M059J (cell line): ENCODE results near the gene CHKA. TPM values are rescaled to one million over a fixed set of nuclear protein-coding genes. Genes with fewer than 3 reads are reported as not detected.
A peak's percentile ranks its signal among the peaks of the same experiment; 100 is the strongest.

Source experiments
- DNase-seq: peaks from one replicate; pipeline ENCODE4 v3.0.0-alpha.2; 2012; ENCODE audit warnings: low read depth
- total RNA-seq: library from RNA; depleted of rRNA; stranded (reverse); fragments of >200 nt; shearing (Covaris generic); gene quantifications from 2 replicates; pipeline ENCODE4 v1.2.3, GENCODE V29; 2014

The CHKA gene
- total RNA-seq, 1 experiment from 2014 or later: 13.7 TPM

DNA sequence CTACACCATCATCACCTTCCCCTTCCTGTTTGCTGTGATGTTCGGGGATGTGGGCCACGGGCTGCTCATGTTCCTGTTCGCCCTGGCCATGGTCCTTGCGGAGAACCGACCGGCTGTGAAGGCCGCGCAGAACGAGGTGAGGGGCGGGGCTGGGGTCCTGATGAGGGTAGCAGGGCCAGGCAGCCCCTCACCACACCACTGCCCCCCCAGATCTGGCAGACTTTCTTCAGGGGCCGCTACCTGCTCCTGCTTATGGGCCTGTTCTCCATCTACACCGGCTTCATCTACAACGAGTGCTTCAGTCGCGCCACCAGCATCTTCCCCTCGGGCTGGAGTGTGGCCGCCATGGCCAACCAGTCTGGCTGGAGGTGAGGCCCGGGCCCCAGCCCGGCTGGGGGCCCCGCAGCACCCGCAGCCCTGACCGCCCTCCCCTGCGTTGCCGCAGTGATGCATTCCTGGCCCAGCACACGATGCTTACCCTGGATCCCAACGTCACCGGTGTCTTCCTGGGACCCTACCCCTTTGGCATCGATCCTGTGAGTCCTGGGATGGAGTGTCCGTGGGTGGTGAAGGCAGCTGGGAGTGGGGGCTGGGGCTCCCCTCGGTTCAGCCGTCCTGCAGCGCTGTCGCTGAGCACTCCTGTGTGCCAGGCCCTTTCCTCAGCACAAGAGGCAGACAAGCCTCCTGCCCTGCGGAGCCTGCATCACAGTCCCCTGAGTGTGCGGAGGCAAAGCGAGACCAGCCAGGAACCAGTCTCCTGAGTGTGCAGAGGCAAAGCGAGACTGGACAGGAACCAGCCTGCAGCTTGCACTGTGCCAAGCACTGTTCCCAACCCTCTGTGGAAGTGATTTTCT lies 73.5 kb downstream of the CHKA start:
- no peak for DNase-seq

DNA sequence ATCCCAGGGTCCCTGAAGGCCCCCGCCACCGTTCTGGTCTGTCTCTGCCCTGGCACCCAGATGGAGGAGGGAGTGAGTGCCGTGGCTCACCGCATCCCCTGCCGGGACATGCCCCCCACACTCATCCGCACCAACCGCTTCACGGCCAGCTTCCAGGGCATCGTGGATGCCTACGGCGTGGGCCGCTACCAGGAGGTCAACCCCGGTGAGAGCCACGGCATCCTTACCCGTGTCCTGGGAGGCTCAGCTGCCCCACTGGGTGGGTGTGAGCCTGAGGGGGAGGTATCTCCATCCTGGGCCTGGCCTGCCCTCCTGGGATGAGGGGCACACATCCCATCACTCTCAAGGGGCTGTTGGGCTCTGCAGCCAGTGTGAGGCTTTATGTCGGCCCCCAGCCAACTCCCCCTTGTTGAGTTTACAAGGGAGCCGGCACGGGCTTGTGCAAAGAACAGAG lies 76.3 kb downstream of the CHKA start:
- DNase-seq: no peak

DNA sequence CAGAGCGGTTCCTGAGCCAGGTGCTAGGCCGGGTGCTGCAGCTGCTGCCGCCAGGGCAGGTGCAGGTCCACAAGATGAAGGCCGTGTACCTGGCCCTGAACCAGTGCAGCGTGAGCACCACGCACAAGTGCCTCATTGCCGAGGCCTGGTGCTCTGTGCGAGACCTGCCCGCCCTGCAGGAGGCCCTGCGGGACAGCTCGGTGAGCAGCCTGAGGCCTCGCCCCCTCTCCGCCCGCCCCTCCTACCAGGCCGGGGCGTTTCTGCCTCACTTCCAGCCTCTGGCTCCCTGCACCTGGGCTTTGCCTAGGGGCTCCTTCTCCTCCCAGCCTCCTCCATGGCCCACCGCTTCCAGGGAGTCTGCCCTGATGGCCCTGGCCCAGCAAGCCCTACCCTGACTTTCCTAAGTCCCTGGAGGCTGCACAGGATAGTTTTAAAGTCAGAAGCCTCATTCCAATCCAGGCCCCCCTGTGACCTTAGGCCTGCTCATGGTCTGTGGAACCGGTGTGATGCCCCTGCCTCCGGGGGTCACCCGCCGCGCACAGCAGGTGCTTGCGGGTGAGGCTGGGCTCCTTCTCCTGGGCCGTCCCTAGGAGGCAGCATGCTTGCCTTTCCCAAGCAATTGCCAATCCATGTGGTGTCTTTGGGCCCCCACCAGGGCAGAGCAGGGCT lies 76.9 kb downstream of the CHKA start:
- no peak for DNase-seq

DNA sequence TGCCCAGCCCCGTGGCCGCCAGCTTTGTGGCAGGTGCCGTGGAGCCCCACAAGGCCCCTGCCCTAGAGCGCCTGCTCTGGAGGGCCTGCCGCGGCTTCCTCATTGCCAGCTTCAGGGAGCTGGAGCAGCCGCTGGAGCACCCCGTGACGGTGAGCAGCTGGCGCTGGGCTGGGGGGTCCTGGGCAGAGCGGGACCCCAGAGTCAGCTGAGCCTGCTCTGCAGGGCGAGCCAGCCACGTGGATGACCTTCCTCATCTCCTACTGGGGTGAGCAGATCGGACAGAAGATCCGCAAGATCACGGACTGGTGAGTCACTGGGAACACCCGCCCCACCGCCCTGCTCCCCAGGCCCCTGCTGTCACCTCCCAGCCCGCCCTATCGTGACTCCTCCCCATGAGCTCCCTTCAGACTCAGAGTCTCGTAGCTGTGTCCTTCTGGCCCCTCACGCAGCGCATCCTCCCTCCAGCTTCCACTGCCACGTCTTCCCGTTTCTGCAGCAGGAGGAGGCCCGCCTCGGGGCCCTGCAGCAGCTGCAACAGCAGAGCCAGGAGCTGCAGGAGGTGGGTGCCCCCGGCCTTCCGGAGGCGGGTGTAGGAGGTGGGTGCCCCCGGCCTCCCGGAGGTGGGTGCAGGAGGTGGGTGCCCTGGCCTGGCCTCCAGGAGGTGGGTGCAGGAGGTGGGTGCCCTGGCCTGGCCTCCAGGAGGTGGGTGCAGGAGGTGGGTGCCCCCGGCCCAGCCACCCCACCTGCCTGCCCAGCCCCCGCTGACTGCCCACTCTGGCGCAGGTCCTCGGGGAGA lies 77.6 kb downstream of the CHKA start:
- DNase-seq: peak; percentile 24

DNA sequence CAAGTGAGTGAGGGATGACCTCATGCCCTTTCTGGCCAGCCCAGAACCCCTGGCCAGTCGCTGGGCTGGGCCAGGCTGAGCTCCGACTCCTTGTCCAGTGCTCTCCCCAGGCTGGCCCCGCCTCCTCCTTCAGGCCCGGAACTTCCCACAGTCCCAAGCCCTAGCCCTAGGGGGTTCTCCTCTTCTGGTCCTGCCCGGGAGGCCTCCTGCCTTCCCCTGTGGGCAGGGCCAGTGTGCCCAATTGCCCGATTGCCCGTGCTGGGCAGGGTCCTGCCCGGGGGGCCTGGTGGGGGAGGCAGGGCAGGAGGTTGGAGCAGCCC lies 78.2 kb downstream of the CHKA start:
- no peak for DNase-seq

DNA sequence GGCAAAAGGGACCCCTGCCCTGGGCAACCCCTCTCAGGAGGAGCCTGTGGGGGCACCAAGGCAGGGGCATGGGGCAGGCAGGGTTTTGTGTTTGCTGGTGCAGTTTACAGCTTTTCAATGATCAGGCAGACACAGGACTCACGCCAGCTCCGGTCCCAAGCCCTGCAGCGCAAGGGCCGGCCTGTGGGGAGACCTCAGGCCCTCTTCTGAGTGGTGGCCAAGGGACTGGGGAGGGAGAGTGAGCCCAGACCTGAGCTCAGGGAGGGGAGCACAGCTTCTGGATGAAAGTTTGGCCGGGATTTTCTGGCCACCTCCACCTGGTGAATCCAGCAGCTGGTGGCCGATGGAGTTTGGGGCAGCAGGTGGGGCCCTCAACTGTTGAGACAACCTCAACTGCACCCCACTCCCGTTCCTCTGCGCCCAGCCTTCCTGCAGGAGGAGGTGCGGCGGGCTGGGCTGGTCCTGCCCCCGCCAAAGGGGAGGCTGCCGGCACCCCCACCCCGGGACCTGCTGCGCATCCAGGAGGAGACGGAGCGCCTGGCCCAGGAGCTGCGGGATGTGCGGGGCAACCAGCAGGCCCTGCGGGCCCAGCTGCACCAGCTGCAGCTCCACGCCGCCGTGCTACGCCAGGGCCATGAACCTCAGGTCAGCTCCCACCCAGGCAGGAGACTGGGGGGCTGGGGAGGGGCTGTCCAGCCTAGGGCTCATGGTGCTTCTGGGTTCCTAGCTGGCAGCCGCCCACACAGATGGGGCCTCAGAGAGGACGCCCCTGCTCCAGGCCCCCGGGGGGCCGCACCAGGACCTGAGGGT lies 78.8 kb downstream of the CHKA start:
- no peak for DNase-seq

DNA sequence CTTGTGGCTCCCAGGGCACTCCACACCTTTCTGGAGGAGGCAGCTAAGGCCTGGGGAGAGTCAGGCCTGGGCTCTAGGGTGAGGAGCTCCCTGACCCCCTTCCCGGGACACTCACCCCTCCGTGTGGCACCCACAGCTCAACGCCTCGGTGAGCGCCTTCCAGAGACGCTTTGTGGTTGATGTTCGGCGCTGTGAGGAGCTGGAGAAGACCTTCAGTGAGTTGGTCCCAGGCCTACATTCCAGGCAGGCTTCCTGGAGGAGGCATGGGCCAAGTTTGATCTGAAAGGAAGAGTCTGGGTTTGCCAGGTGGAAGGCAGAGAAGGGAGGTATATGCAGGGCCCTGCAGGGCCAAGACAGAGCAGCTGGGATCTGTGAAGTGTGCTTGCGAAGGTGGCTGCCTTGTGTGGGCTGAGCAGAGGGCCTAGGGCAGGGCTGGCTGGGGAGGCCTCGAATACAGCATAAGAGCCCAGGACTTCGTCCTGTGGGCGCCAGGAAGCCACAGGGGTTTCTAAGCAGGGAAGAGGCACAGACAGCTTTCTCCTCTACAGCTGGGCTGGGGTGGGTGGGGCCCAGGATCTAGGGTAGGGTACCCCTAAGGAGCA lies 79.5 kb downstream of the CHKA start:
- no peak for DNase-seq

DNA sequence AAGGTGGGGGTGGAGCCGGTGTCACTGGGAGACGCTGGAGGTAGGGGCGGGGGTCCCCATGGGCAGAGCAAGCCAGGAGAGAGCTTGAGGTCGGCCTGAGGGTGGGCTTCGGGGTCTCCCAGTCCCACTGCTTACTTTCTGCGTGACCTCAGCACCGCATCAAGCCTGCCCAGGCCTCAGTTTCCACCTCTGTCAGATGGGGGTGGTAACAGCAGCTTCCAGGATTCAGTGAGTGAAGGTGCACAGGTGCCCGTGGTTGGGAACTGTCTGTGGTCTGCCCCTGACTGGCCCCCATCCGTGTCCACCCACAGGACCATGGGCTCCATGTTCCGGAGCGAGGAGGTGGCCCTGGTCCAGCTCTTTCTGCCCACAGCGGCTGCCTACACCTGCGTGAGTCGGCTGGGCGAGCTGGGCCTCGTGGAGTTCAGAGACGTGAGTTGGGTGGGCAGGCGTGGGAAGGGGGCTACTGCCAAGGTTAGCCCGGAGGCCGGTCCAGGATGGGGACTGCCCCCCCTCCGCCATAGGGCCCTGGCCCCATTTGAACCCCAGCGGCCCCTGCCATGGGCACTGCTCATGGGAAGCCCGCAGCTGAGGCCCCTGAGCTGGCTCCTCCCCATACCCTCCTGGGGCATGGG lies 80.1 kb downstream of the CHKA start:
- DNase-seq: no peak

DNA sequence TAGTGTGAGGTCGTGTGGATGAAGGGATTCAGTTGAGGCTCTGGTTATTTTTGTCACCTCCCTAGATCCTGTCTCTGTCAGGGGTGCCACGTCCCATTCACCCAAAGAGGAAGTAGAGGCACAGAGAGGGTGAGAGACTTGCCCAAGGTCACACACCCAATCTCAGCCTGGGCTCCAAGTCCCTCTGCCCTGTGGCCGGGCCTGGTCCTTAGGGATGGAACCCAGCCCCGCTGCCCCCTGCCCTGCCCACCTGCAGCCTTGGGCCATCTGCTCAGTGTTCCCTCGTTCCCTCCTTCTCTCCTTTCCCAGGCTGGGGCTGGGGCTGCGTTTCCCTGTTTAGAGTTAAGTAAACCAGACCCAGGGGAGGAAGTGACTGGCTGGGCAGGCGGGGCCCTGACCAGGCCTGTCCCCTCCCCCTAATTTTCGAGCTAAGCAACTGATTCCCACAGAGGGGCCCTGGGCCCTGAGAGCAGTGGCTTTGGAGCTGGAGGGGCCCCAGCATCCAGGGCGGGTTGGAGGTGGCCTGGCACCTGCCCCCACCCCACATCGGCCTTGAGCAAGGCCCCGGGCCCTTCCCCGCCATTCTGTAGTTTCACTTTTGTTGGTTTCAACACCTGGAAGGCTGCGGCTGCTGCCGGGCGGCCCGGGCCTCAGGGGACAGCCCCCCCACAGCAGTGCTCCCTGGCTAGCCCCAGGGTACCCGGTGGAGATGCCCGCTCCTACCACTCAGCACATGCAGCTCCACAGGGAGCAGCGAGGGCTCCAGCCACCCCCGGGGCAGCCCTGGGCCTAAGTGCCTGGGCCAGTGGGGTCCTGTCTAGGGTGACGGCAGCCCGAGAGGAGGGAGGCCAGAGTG lies 80.9 kb downstream of the CHKA start:
- DNase-seq: no peak

DNA sequence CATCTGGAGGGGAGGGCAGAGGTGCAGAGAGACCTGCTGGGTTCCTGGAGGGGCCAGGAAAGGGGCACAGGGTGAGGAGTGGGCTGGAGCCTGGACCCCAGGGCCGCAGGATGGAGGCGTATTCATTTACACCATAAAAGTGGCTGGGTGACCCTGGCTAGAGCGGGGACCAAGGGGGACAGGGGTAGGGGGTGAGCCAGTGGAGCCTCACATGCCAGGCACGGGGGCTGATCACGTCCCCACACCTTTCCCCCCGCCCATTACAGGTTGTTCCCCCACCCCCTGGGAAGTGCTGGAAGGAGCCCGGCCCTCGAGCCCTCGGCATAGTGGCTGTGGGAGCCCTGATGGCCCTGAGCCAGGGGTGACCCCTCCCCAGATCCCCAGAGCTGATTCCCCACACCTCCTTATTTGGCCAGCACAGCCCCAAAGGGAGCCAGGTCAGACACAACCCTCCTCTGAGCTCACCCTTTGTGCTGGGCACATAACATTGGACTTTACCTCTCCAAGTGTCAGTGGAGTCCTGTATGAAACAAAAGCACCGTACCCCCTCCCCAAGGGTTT lies 81.6 kb downstream of the CHKA start:
- no peak for DNase-seq

DNA sequence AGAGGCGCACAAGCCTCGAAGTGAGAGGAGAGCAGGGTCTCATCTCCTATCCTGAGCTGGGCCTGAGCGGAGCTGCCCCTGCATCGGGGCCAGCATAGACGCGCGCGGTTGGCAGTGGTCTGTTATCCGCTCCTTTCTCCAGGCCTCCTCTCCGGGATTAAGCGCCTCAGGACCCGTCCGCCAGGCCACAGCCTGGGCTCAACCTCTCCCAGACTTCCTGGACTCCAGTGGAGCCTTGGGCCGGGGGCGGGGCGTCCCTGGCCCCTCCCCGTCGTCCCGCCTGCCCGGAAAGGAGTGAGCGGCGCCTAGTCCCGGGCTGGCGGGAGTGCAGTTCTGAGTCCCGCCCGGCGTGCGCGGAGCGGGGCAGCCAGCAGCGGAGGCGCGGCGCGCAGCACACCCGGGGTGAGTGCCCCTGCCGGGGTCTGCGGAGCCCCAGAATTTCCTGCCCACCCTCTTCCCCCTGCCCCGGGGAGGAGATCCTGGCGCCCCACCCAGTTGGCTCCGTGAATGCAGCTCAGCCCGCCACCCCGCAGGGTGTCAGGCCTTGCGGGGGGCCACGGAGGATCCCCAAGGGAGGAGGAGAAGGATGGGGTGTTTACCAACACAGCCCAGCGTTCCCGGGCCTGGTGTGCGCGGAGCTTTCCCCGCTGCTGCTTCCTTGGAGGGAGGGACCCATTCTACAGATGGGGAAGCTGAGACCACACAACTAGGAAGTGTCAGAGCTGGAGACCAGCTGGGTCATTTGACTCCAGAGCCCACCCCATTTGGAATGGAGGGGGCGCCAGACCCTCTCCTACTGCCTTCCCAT lies 82.3 kb downstream of the CHKA start, which contains the start of gene TCIRG1:
TSS of gene TCIRG1 (plus strand) at position 308 of the 808 bp plus-strand sequence. CDS start 2,247 bp downstream, outside the sequence.
- peak; percentile 89 for DNase-seq

DNA sequence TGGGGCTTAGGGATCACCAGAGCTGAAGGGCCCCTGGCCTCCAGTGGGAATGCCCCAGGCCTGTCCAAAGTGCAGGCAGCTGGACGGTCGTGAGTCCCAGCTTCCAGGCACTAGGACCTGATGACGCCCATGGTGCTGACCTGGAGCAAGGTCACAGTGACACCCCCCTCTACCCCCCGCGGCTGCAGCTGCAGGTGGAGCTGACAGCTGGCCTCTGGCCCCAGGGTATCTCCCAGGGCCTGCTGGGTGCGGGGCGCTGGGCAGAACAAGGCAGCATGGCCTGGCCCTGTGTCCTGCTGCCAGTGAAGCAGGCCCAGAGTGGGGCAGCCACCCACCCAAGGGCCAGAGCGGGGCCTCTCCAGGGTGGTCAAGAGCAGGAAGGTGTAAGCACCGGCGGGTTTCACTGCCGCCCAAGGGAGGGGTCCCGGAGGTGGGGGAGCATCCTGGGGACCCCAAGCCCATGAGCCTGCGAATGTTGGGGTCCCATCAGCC lies 82.9 kb downstream of the CHKA start:
- DNase-seq: no peak

DNA sequence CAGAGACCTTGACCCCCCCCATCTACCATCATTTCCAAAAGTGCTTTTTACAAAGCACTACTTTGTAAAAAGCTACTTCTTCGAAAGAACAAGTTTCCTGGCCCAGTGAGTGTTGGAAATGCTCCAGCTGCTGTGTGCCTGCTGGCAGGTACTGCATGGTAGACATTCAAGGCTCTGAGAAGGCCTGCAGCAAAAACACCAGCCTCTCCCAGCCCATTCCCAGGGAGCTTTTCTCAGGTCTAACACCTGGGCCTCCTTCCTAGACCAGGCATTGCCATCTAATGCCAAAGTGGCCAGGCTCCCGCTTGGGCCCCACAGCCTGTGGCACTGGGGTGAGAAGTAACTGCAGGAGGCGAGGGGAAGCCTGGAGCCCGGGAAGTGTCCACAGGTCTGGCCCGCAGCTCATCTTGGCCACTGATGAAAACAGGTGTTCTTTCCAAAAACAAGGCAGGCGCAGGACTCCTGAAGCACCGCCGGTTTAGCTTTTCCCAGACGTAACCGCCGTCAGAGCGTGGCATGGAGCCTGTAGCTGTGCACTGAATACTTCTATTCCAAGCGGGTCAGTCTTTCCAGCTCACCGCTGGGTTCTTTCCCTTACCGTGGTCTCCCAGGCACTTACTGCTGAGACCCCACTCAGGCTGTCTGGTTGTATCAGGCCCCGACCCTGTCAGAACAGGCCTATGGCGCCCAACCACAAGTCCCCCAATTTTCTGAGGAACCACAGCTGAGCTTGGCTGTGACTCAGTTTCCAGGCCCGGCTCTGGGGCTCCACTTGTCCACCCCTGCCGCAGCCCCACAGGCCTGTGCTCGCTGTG lies 83.6 kb downstream of the CHKA start:
- no peak for DNase-seq

DNA sequence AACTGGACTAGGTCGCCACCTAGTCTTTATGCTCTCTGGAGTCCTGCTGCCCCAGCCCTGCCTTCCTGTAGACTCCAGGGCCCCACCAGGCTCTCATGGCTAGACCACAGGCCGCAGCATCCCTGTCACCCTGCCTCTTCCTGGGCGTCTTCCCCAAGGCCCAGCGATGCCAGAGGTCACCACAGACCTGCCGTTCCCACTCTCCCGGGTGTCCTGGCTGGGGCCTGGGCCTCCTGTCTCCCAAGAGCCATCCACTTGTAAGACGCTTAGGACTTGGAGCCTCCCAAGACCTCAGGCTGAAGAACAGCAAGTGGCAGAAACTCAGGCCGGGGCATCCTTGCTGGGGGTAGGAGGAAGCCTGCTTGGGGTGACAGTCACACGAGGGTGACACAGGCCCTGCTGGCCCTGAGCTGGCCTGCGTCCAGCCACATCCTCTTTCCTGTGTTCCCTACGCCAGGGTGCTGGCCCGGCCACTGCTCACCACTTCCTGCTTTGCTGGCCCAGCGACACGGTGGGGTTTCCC lies 84.4 kb downstream of the CHKA start:
- peak; percentile 43 for DNase-seq

DNA sequence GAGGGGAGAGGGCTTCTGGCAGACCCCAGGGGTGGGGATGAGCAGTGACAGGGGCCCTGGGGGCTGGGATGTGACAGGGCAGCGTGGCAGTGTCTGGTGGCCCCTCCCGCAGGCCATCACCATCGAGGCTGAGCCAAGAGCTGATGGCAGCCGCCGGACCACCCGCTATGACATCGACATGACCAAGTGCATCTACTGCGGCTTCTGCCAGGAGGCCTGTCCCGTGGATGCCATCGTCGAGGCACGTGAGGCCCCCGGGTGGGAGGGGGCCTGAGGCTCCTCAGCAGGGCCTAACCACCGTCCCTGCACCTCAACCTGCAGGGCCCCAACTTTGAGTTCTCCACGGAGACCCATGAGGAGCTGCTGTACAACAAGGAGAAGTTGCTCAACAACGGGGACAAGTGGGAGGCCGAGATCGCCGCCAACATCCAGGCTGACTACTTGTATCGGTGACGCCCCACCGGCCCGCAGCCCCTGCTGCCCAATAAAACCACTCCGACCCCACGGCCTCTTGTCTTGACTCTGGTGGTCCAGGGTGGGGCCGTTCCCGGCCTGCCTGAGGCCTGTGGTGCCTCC lies 85.0 kb downstream of the CHKA start:
- no peak for DNase-seq

DNA sequence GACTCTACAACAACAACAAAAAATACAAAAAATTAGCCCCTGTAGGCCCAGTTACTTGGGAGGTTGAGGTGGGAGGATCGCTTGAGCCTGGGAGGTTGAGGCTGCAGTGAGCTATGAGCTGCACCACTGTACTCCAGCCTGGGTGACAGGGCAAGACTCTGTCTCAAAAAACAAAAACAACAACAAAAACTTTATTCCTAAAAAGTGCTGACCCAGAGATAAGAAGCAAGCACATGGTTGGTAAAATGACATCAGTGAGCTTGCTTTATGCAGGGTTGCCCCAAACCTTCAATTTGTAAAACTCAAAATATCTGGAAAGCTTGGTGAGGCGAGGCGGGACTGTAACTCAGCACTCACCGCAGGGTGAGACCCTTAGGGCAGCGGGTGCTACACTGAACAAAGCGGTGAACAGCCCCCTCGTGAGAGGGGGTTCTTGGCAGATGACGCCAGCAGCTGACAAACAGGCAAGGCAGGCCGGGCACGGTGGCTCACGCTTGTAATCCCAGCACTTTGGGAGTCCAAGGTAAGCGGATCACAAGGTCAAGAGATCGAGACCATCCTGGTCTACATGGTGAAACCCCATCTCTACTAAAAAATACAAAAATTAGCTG lies 85.8 kb downstream of the CHKA start:
- no peak for DNase-seq

DNA sequence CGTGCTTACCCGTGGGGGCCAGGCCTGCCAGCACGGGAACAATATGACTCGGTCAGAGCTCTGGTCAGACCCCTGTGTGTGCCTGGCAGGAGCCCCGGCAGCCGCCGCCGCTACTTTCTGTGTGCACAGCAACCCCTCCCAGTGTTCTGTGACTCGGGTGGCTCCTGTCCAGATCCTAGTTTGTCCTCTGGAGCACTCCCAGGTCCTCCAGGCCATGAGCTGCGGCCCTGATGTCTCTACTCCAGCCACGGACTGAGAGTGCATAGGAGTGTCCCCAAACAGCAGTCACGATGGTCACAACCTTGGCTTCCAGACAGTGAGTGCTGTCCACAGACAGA lies 87.5 kb downstream of the CHKA start:
- no peak for DNase-seq
